Astrocyte of the spinal cord (primary cell): ENCODE results near the gene CHAF1A.

ENCODE experiments used
- DNase-seq: peaks from one replicate; pipeline ENCODE4 v3.0.0; 2011; ENCODE audit warnings: low read depth, low spot score
- H3K4me3 ChIP-seq: 2 replicates; pipeline ENCODE4 v1.5.1; 2011; ENCODE audit warnings: low read depth, mild to moderate bottlenecking, low read length, moderate library complexity
- in situ Hi-C: cut with HindIII; loops from 2 replicates; pipeline ENCODE4 v1.10.0; 2017; ENCODE audit warnings: low sequenced_read_pairs
- TF ChIP-seq, protein P1 (sequence below): IDR thresholded peaks from 2 replicates; pipeline ENCODE4 v1.5.1; 2012; ENCODE audit warnings: low read depth, mild to moderate bottlenecking, low read length, inconsistent platforms

CHAF1A gene, protein sequence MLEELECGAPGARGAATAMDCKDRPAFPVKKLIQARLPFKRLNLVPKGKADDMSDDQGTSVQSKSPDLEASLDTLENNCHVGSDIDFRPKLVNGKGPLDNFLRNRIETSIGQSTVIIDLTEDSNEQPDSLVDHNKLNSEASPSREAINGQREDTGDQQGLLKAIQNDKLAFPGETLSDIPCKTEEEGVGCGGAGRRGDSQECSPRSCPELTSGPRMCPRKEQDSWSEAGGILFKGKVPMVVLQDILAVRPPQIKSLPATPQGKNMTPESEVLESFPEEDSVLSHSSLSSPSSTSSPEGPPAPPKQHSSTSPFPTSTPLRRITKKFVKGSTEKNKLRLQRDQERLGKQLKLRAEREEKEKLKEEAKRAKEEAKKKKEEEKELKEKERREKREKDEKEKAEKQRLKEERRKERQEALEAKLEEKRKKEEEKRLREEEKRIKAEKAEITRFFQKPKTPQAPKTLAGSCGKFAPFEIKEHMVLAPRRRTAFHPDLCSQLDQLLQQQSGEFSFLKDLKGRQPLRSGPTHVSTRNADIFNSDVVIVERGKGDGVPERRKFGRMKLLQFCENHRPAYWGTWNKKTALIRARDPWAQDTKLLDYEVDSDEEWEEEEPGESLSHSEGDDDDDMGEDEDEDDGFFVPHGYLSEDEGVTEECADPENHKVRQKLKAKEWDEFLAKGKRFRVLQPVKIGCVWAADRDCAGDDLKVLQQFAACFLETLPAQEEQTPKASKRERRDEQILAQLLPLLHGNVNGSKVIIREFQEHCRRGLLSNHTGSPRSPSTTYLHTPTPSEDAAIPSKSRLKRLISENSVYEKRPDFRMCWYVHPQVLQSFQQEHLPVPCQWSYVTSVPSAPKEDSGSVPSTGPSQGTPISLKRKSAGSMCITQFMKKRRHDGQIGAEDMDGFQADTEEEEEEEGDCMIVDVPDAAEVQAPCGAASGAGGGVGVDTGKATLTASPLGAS

DNA sequence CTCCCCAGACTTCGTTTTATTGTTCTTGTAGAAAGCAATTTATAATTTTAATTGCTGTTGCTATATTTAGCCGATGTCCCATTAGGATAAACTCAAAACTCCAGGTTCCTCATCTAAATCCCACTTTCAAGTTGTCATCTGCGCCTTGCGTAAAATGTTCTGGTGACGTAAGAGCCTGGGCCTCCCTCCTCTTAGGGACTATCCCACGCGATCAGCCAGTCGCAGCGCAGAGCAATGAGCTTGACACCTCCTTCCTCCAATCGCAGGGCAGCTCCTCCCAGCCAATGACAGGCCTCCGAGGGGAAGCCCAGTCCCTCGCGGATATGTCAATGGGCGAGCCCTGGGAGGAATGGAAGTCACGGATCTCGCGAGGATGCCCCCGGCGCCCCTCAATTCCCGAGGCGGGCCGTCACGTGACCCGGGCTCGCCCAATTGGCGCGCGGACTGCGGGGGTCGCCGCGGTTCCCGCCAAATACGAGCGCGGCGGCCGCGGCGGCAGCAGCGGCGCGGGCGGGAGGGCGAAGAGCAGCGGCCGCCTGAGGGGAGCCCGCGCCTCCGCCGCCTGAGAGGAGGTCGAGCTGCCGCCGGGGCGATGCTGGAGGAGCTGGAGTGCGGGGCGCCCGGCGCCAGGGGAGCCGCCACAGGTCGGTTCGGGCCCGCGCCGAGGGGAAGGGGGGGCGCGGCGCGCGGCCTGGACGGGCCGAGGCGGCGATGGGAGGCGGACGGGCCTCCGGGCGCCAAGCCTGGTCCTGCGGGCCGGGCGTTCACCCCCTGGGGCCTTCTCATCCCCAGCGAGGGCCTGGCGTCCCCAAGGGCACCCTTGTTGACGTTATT is at the start of gene CHAF1A:
CHAF1A (plus strand) TSS at position 470 of the 834 bp plus-strand sequence; CDS start at position 593, 123 bp downstream.
- in situ Hi-C loops, result no loop called here
- peak; percentile 100 for DNase-seq
- TF ChIP-seq, protein P1, sequence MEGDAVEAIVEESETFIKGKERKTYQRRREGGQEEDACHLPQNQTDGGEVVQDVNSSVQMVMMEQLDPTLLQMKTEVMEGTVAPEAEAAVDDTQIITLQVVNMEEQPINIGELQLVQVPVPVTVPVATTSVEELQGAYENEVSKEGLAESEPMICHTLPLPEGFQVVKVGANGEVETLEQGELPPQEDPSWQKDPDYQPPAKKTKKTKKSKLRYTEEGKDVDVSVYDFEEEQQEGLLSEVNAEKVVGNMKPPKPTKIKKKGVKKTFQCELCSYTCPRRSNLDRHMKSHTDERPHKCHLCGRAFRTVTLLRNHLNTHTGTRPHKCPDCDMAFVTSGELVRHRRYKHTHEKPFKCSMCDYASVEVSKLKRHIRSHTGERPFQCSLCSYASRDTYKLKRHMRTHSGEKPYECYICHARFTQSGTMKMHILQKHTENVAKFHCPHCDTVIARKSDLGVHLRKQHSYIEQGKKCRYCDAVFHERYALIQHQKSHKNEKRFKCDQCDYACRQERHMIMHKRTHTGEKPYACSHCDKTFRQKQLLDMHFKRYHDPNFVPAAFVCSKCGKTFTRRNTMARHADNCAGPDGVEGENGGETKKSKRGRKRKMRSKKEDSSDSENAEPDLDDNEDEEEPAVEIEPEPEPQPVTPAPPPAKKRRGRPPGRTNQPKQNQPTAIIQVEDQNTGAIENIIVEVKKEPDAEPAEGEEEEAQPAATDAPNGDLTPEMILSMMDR, result no peak
- H3K4me3 ChIP-seq, result peak within 1 kb of the TSS; percentile 89

DNA sequence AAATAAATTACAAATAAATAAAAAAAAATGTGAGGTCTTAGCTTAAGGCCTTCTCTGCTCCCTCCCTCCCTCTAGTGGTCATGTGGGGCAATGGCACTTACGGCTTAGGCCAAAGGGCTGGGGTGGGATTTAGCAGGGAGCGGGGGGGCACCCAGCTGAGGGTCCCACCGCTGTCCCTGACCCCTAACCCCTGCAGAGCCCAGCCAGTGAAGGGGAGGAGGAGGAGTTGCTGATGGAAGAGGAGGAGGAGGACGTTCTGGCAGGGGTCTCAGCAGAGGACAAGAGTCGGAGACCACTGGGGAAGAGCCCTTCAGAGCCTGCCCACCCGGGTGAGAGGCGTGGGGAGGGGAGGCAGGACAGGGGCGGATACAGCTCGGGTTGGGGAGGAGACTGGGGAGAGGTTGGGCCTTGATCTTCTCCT is 49.7 kb upstream of the CHAF1A start:
- no peak overlapping the region for H3K4me3 ChIP-seq
- DNase-seq, result peak; percentile 60
- in situ Hi-C loops, result no loop called here
- TF ChIP-seq, protein P1, result peak; percentile 88

DNA sequence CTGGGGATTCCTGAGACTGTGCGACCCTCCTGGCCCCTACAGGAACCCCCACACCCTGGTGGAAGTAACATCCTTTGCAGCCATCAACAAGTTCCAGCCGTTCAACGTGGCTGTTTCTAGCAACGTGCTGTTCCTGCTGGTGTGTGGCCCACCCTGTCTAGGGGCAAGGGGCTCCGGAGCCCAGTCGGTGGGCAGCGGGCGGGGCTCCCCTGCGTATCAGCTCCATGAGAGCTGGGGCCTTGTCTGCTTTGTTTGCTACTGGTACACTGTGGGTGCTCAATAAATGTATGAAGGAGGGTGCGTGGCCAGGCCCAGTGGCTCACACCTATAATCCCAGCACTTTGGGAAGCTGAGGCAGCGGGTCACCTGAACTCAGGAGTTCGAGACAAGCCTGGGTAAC is 48.2 kb upstream of the CHAF1A start:
- no peak overlapping the region for H3K4me3 ChIP-seq
- DNase-seq, result no peak
- TF ChIP-seq, protein P1, result no peak
- in situ Hi-C loops, result no loop called here

DNA sequence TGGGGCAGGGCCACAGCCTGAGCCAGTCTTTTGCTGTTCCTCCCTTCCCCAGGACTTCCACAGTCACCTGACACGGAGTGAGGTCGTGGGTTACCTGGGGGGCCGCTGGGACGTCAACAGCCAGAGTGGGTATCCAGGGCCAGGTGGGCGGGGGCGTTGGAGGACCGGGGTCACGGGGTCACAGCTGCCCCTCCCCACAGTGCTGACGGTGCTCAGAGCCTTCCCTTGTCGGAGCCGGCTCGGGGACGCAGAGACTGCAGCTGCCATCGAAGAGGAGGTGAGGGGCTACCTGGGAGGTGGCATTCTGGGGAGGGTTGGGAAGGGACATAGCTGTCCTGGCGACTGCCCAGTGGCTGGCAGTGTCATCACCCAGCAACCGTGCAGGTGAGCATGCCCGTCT is 47.5 kb upstream of the CHAF1A start:
- TF ChIP-seq, protein P1, result no peak
- DNase-seq, result no peak
- H3K4me3 ChIP-seq, result no peak overlapping the region
- in situ Hi-C loops, result no loop called here

DNA sequence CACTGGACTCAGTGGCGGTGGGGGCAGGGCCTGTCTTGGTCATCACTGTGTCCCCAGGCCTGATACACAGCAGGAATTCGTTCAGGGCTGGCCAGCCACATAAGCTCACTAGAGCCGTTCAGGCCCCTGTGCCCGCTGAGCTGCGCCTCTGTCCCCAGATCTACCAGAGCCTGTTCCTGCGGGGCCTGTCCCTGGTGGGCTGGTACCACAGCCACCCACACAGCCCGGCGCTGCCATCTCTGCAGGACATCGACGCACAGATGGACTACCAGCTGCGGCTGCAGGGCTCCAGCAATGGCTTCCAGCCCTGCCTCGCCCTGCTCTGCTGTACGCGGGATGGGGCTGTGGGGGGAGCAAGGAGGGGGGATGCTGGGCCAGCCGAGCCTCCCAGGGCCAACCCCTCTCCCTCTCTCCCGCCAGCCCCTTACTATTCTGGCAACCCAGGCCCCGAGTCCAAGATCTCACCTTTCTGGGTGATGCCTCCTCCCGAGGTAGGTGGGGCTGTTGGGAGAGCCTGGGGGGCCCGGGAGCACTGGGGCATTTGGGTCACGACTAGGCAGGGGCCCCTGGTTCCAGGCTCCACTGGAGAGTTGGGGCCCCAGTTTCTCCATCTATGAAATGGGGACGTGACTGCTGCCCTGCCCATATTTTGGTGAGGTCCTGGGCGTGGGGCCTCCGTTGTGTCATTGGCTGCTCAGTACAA is 45.2 kb upstream of the CHAF1A start:
- TF ChIP-seq, protein P1, result no peak
- no peak overlapping the region for H3K4me3 ChIP-seq
- no peak for DNase-seq
- in situ Hi-C loops, result no loop called here
